ENCODE results near the gene KRTAP5-11. TPM values are rescaled to one million over a fixed set of nuclear protein-coding genes. Genes with fewer than 3 reads are reported as not detected.
"Not testable (repeated sequence)": the region's sequence is repeated elsewhere in the genome, so short reads cannot be mapped to it uniquely, and the experiment has no call there.

KRTAP5-11 gene
- total and polyA plus RNA-seq, 2 experiments from 2014 or later: not detected

DNA sequence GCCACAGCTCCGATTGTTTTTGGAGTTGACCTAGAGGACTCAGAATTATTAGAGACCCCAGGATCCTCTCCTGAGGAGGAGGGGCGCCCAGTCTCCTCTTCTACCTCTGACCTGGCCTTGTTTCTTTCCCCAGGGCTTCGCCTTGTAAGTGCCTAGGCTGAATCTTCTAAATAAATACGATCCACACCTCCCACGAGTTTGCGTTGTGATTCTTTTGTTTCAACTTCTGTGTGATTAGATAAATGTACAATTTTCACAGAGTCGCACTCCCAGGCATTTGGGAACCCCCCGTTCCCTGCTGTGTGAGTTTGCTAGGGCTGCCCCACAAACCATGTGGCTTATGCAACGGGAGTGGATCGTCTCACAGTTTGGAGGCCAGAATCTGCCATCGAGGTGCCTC, 43.7 kb downstream of the KRTAP5-11 start:
- no peaks in the 10 kb centered on the region for H3K27me3 ChIP-seq
- H3K9me3 ChIP-seq (ENCODE audit: low read depth): no peaks in the 10 kb centered on the region
- H3K4me3 ChIP-seq: no peak overlapping the region
- H2AFZ ChIP-seq: no peak overlapping the region
- no peak for DNase-seq (ENCODE audit: low spot score)
- H3K36me3 ChIP-seq (replicated peaks; ENCODE audit: insufficient read depth, low read depth): no peaks in the 10 kb centered on the region
- TF ChIP-seq EZH2 (IDR thresholded peaks at IDR 0.05; ENCODE audit: borderline replicate concordance) (no peak), EZH2phosphoT487 (IDR thresholded peaks at IDR 0.05; ENCODE audit: low read depth, severe bottlenecking, unreplicated experiment) (no peak)
- TF ChIP-seq, protein P1, sequence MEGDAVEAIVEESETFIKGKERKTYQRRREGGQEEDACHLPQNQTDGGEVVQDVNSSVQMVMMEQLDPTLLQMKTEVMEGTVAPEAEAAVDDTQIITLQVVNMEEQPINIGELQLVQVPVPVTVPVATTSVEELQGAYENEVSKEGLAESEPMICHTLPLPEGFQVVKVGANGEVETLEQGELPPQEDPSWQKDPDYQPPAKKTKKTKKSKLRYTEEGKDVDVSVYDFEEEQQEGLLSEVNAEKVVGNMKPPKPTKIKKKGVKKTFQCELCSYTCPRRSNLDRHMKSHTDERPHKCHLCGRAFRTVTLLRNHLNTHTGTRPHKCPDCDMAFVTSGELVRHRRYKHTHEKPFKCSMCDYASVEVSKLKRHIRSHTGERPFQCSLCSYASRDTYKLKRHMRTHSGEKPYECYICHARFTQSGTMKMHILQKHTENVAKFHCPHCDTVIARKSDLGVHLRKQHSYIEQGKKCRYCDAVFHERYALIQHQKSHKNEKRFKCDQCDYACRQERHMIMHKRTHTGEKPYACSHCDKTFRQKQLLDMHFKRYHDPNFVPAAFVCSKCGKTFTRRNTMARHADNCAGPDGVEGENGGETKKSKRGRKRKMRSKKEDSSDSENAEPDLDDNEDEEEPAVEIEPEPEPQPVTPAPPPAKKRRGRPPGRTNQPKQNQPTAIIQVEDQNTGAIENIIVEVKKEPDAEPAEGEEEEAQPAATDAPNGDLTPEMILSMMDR (IDR thresholded peaks at IDR 0.05; ENCODE audit: poor library complexity): no peak
- H3K79me2 ChIP-seq: no peaks in the 10 kb centered on the region
- WGBS (ENCODE audit: low lambda C conversion rate, missing lambda C conversion rate): 91% methylated on average over 9 of the region's 11 CpGs
- no peaks in the 10 kb centered on the region for H3K9me2 ChIP-seq (replicated peaks; ENCODE audit: insufficient read depth)
- peaks cover 13% of the 10 kb centered on the region for H3K4me1 ChIP-seq (ENCODE audit: insufficient read depth)
- no peak overlapping the region for H3K27ac ChIP-seq
- no peaks in the 10 kb centered on the region for H4K20me1 ChIP-seq (ENCODE audit: insufficient read depth, poor library complexity, severe bottlenecking)
- no peak overlapping the region for H3K4me2 ChIP-seq

DNA sequence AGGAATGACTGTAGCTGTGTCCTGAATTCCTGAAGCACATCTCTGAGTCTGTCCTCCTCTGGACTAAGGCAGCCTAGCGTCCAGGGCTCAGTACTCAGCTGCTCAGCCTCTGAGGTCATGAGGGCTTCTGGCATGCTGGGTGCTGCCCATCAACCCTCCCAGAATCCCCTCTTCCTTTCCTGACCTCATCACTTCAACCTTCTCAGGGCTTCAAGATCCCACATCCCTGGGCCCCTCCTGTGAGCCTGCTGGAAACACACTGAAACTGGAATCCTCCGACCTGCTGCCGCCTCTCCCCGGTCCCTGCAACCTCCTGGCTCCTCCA, 44.0 kb downstream of the KRTAP5-11 start:
- Histone ChIP-seq H3K9me3 (ENCODE audit: low read depth) (no peaks in the 10 kb centered on the region), H4K20me1 (ENCODE audit: insufficient read depth, poor library complexity, severe bottlenecking) (no peaks in the 10 kb centered on the region), H3K36me3 (replicated peaks; ENCODE audit: insufficient read depth, low read depth) (no peaks in the 10 kb centered on the region), H2AFZ (no peak overlapping the region), H3K9me2 (replicated peaks; ENCODE audit: insufficient read depth) (no peaks in the 10 kb centered on the region), H3K79me2 (no peaks in the 10 kb centered on the region), H3K4me1 (ENCODE audit: insufficient read depth) (peaks cover 10% of the 10 kb centered on the region), H3K4me2 (no peak overlapping the region), H3K4me3 (no peak overlapping the region), H3K27me3 (no peaks in the 10 kb centered on the region), H3K27ac (no peak overlapping the region)
- WGBS (ENCODE audit: low lambda C conversion rate, missing lambda C conversion rate): 77% methylated on average over 4 of the region's 4 CpGs
- TF ChIP-seq, protein P1 (IDR thresholded peaks at IDR 0.05; ENCODE audit: poor library complexity): no peak
- TF ChIP-seq EZH2phosphoT487 (IDR thresholded peaks at IDR 0.05; ENCODE audit: low read depth, severe bottlenecking, unreplicated experiment) (no peak), EZH2 (IDR thresholded peaks at IDR 0.05; ENCODE audit: borderline replicate concordance) (no peak)
- DNase-seq (ENCODE audit: low spot score): no peak

DNA sequence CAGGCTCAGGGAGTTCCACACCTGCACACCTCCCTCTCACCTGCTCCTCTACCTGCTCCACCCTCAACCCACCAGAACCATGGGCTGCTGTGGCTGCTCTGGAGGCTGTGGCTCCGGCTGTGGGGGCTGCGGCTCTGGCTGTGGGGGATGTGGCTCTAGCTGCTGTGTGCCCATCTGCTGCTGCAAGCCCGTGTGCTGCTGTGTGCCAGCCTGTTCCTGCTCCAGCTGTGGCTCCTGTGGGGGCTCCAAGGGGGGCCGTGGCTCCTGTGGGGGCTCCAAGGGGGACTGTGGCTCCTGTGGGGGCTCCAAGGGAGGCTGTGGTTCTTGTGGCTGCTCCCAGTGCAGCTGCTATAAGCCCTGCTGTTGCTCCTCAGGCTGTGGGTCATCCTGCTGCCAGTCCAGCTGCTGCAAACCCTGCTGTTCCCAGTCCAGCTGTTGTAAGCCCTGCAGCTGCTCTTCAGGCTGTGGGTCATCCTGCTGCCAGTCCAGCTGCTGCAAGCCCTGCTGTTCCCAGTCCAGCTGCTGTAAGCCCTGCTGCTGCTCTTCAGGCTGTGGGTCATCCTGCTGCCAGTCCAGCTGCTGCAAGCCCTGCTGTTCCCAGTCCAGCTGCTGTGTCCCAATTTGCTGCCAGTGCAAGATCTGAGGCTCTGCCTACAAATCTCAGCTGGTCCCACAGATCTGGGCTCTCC, 44.6 kb downstream of the KRTAP5-11 start, which contains the start of gene KRTAP5-8:
KRTAP5-8 (plus strand) TSS at position 49 of the 689 bp plus-strand sequence; CDS start at position 80, 31 bp downstream.
- not testable (repeated sequence) for H3K36me3 ChIP-seq (replicated peaks; ENCODE audit: insufficient read depth, low read depth); H3K4me3 ChIP-seq; DNase-seq (ENCODE audit: low spot score); H3K9me3 ChIP-seq (ENCODE audit: low read depth); H3K4me2 ChIP-seq; H3K4me1 ChIP-seq (ENCODE audit: insufficient read depth); H3K79me2 ChIP-seq; H3K9me2 ChIP-seq (replicated peaks; ENCODE audit: insufficient read depth); H3K27me3 ChIP-seq; H4K20me1 ChIP-seq (ENCODE audit: insufficient read depth, poor library complexity, severe bottlenecking); H3K27ac ChIP-seq; H2AFZ ChIP-seq
- 100% methylated on average over 2 of the region's 4 CpGs for whole genome bisulfite sequencing (ENCODE audit: low lambda C conversion rate, missing lambda C conversion rate)

GRCh38 chr11:71537537-71537936, 45.1 kb downstream of the KRTAP5-11 start:
- TF ChIP-seq, protein P1 (IDR thresholded peaks at IDR 0.05; ENCODE audit: poor library complexity): no peak
- TF ChIP-seq EZH2 (IDR thresholded peaks at IDR 0.05; ENCODE audit: borderline replicate concordance): no peak
- no peak for TF ChIP-seq EZH2phosphoT487 (IDR thresholded peaks at IDR 0.05; ENCODE audit: low read depth, severe bottlenecking, unreplicated experiment)
- no peak for DNase-seq (ENCODE audit: low spot score)
- H3K4me2 ChIP-seq: no peak overlapping the region
- H3K9me2 ChIP-seq (replicated peaks; ENCODE audit: insufficient read depth): no peaks in the 10 kb centered on the region
- H3K4me1 ChIP-seq (ENCODE audit: insufficient read depth): peaks cover 10% of the 10 kb centered on the region
- no peaks in the 10 kb centered on the region for H3K79me2 ChIP-seq
- H2AFZ ChIP-seq: no peak overlapping the region
- no peak overlapping the region for H3K4me3 ChIP-seq
- no peaks in the 10 kb centered on the region for H3K36me3 ChIP-seq (replicated peaks; ENCODE audit: insufficient read depth, low read depth)
- no peaks in the 10 kb centered on the region for H3K9me3 ChIP-seq (ENCODE audit: low read depth)
- H3K27me3 ChIP-seq: no peaks in the 10 kb centered on the region
- no peaks in the 10 kb centered on the region for H4K20me1 ChIP-seq (ENCODE audit: insufficient read depth, poor library complexity, severe bottlenecking)
- 90% methylated on average over 9 of the region's 9 CpGs for WGBS (ENCODE audit: low lambda C conversion rate, missing lambda C conversion rate)
- no peak overlapping the region for H3K27ac ChIP-seq

Measured in hepatocyte (in vitro differentiated cells).